IPS-18c (cell line): Measurements from ENCODE around the gene PRKN.

Experiments
- H3K4me3 ChIP-seq: 2 replicates; pipeline ENCODE4 v1.7.0; 2013; ENCODE audit warnings: low read depth, mild to moderate bottlenecking, low read length, moderate library complexity; ENCODE audit not compliant: insufficient read depth
- H3K9me3 ChIP-seq: one replicate; pipeline ENCODE4 v1.6.1; 2013; ENCODE audit warnings: mild to moderate bottlenecking, low read length, moderate library complexity; ENCODE audit not compliant: control insufficient read depth, insufficient read depth

Gene PRKN

GRCh38 chr6:161772176-161772575 is 955.4 kb downstream of the PRKN start:
- Histone ChIP-seq H3K4me3 (no peak overlapping the region), H3K9me3 (no peaks in the 10 kb centered on the region)

GRCh38 chr6:161761966-161762365 is 965.6 kb downstream of the PRKN start:
- Histone ChIP-seq H3K9me3 (no peaks in the 10 kb centered on the region), H3K4me3 (no peak overlapping the region)

- Histone ChIP-seq H3K4me3 (no peak overlapping the region), H3K9me3 (peaks cover 2% of the 10 kb centered on the region)
Measured at GRCh38 chr6:161755080-161755479, 972.5 kb downstream of the PRKN start.

GRCh38 chr6:161750686-161751085 is 976.9 kb downstream of the PRKN start:
- peaks cover 2% of the 10 kb centered on the region for H3K9me3 ChIP-seq

GRCh38 chr6:161749576-161749975 is 978.0 kb downstream of the PRKN start:
- Histone ChIP-seq H3K9me3 (peaks cover 2% of the 10 kb centered on the region), H3K4me3 (no peak overlapping the region)

More at GRCh38 chr6:161750686-161751085, 976.9 kb downstream of the PRKN start:
- no peak overlapping the region for H3K4me3 ChIP-seq

- no peak overlapping the region for H3K4me3 ChIP-seq
Measured at GRCh38 chr6:161748535-161749416, 978.8 kb downstream of the PRKN start.

GRCh38 chr6:161747506-161747905 is 980.1 kb downstream of the PRKN start:
- no peak overlapping the region for H3K4me3 ChIP-seq
- H3K9me3 ChIP-seq = no peaks in the 10 kb centered on the region

More at GRCh38 chr6:161748535-161749416, 978.8 kb downstream of the PRKN start:
- H3K9me3 ChIP-seq = peaks cover 2% of the 10 kb centered on the region

- H3K9me3 ChIP-seq = no peaks in the 10 kb centered on the region
- no peak overlapping the region for H3K4me3 ChIP-seq
Measured at GRCh38 chr6:161745594-161746141, 981.9 kb downstream of the PRKN start.

GRCh38 chr6:161745128-161745527 is 982.4 kb downstream of the PRKN start:
- Histone ChIP-seq H3K9me3 (no peaks in the 10 kb centered on the region), H3K4me3 (no peak overlapping the region)

GRCh38 chr6:161744211-161745067 is 983.1 kb downstream of the PRKN start:
- H3K4me3 ChIP-seq = no peak overlapping the region
- H3K9me3 ChIP-seq = no peaks in the 10 kb centered on the region

- no peaks in the 10 kb centered on the region for H3K9me3 ChIP-seq
- H3K4me3 ChIP-seq = no peak overlapping the region
Measured at GRCh38 chr6:161743509-161744178, 983.9 kb downstream of the PRKN start.

GRCh38 chr6:161740486-161740885 is 987.1 kb downstream of the PRKN start:
- no peaks in the 10 kb centered on the region for H3K9me3 ChIP-seq

GRCh38 chr6:161736781-161737292 is 990.7 kb downstream of the PRKN start:
- no peak overlapping the region for H3K4me3 ChIP-seq
- H3K9me3 ChIP-seq = no peaks in the 10 kb centered on the region

More at GRCh38 chr6:161740486-161740885, 987.1 kb downstream of the PRKN start:
- H3K4me3 ChIP-seq = no peak overlapping the region

GRCh38 chr6:161736326-161736725 is 991.2 kb downstream of the PRKN start:
- no peak overlapping the region for H3K4me3 ChIP-seq

GRCh38 chr6:161732594-161732993 is 995.0 kb downstream of the PRKN start:
- Histone ChIP-seq H3K9me3 (no peaks in the 10 kb centered on the region), H3K4me3 (no peak overlapping the region)

More at GRCh38 chr6:161736326-161736725, 991.2 kb downstream of the PRKN start:
- no peaks in the 10 kb centered on the region for H3K9me3 ChIP-seq

- Histone ChIP-seq H3K9me3 (no peaks in the 10 kb centered on the region), H3K4me3 (no peak overlapping the region)
Measured at GRCh38 chr6:161727083-161727833, 1000.3 kb downstream of the PRKN start.
